HEK293 (cell line): Measurements from ENCODE around the gene COQ8A.

ENCODE experiments used
- CTCF ChIA-PET: fragments of 350-600 bp; formaldehyde crosslinking; extraction: SDS; loops from one replicate; lab custom pipeline; 2021; ENCODE audit warnings: antibody characterized with exemption; lab: Yijun Ruan, JAX
- POLR2A ChIA-PET: fragments of 300-600 bp; formaldehyde crosslinking; extraction: SDS; loops from one replicate; lab custom pipeline; 2020; ENCODE audit warnings: antibody characterized with exemption, inconsistent platforms; lab: Yijun Ruan, JAX
- H3K27ac ChIP-seq: fragments of 200-500 bp; sonication (Bioruptor generic); 2 replicates; pipeline ENCODE4 v1.5.1; 2014; ENCODE audit warnings: low read depth, low read length, control low read depth, inconsistent platforms; ENCODE audit errors: extremely low read depth
- H3K36me3 ChIP-seq, 2 experiments: fragments of 200-500 bp in 1 of 2; sonication (Bioruptor generic) in 1 of 2; 1 replicate in 1 of 2; 2 replicates in 1 of 2; pipeline ENCODE4 v1.5.1; 2014 to 2017; ENCODE audit warnings: inconsistent platforms in 2 of 2, low read length in 2 of 2; ENCODE audit not compliant: control insufficient read depth in 2 of 2, insufficient read depth in 1 of 2
- H3K4me1 ChIP-seq: fragments of 200-500 bp; sonication (Bioruptor generic); 2 replicates; pipeline ENCODE4 v1.5.1; 2014; ENCODE audit warnings: mild to moderate bottlenecking, low read length, inconsistent platforms; ENCODE audit not compliant: control insufficient read depth, insufficient read depth
- H3K4me3 ChIP-seq: 2 replicates; pipeline ENCODE4 v1.5.1; 2011; ENCODE audit warnings: low read depth, mild to moderate bottlenecking, control low read depth, low read length, moderate library complexity
- H3K9me3 ChIP-seq: fragments of 200-500 bp; sonication (Bioruptor generic); 2 replicates; pipeline ENCODE4 v1.5.1; 2014; ENCODE audit warnings: low read depth, low read length, inconsistent platforms; ENCODE audit not compliant: control insufficient read depth, insufficient read depth
- GLI2 ChIP-seq: fragments of 450-650 bp; formaldehyde crosslinking; IDR thresholded peaks from 2 replicates; pipeline ENCODE4; 2017; ENCODE audit warnings: missing biosample characterization, missing genetic modification characterization, low read depth, borderline replicate concordance
- HIC1 ChIP-seq: fragments of 450-650 bp; formaldehyde crosslinking; IDR thresholded peaks from 2 replicates; pipeline ENCODE4 v1.5.1; 2016; ENCODE audit warnings: missing biosample characterization, missing genetic modification characterization
- KLF1 ChIP-seq: fragments of 450-650 bp; formaldehyde crosslinking; IDR thresholded peaks from 2 replicates; pipeline ENCODE4 v1.5.1; 2016; ENCODE audit warnings: missing biosample characterization, missing genetic modification characterization
- KLF9 ChIP-seq: fragments of 450-650 bp; formaldehyde crosslinking; IDR thresholded peaks from 2 replicates; pipeline ENCODE4 v1.5.1; 2016; ENCODE audit warnings: missing biosample characterization, missing genetic modification characterization, low read depth
- SALL2 ChIP-seq: fragments of 450-650 bp; formaldehyde crosslinking; IDR thresholded peaks from 2 replicates; pipeline ENCODE4 v1.5.0; 2017; ENCODE audit warnings: missing biosample characterization, mild to moderate bottlenecking, missing genetic modification characterization, borderline replicate concordance
- YY2 ChIP-seq: fragments of 450-650 bp; formaldehyde crosslinking; IDR thresholded peaks from 2 replicates; pipeline ENCODE4 v1.5.1; 2016; ENCODE audit warnings: missing biosample characterization, missing genetic modification characterization
- ZEB2 ChIP-seq: fragments of 450-650 bp; formaldehyde crosslinking; IDR thresholded peaks from 2 replicates; pipeline ENCODE4 v1.5.1; 2016; ENCODE audit warnings: missing biosample characterization, missing genetic modification characterization
- ZFP3 ChIP-seq: fragments of 450-650 bp; formaldehyde crosslinking; IDR thresholded peaks from 2 replicates; pipeline ENCODE4 v1.5.1; 2016; ENCODE audit warnings: low read depth, missing biosample characterization, missing genetic modification characterization
- ZFP69B ChIP-seq: fragments of 450-650 bp; formaldehyde crosslinking; IDR thresholded peaks from 2 replicates; pipeline ENCODE4 v1.5.1; 2016; ENCODE audit warnings: missing biosample characterization, missing genetic modification characterization
- ZNF10 ChIP-seq: fragments of 450-650 bp; formaldehyde crosslinking; IDR thresholded peaks from 2 replicates; pipeline ENCODE4 v1.5.1; 2017; ENCODE audit warnings: missing biosample characterization, missing genetic modification characterization
- ZNF121 ChIP-seq: fragments of 450-650 bp; formaldehyde crosslinking; IDR thresholded peaks from 2 replicates; pipeline ENCODE4 v1.5.1; 2016; ENCODE audit warnings: missing biosample characterization, missing genetic modification characterization
- ZNF133 ChIP-seq: fragments of 450-650 bp; formaldehyde crosslinking; IDR thresholded peaks from 2 replicates; pipeline ENCODE4 v1.5.1; 2016; ENCODE audit warnings: missing biosample characterization, missing genetic modification characterization
- ZNF202 ChIP-seq: fragments of 450-650 bp; formaldehyde crosslinking; IDR thresholded peaks from 2 replicates; pipeline ENCODE4 v1.5.1; 2016; ENCODE audit warnings: missing biosample characterization, missing genetic modification characterization, borderline replicate concordance
- ZNF211 ChIP-seq: fragments of 450-650 bp; formaldehyde crosslinking; IDR thresholded peaks from 2 replicates; pipeline ENCODE4 v1.5.1; 2016; ENCODE audit warnings: low read depth, missing biosample characterization, missing genetic modification characterization
- ZNF292 ChIP-seq: fragments of 450-650 bp; formaldehyde crosslinking; IDR thresholded peaks from 2 replicates; pipeline ENCODE4 v1.5.1; 2016; ENCODE audit warnings: low read depth, missing biosample characterization, missing genetic modification characterization, borderline replicate concordance
- ZNF398 ChIP-seq: fragments of 450-650 bp; formaldehyde crosslinking; IDR thresholded peaks from 2 replicates; pipeline ENCODE4 v1.5.1; 2017; ENCODE audit warnings: missing biosample characterization, missing genetic modification characterization
- ZNF423 ChIP-seq: fragments of 450-650 bp; formaldehyde crosslinking; IDR thresholded peaks from 2 replicates; pipeline ENCODE4 v1.5.1; 2016; ENCODE audit warnings: missing biosample characterization, missing genetic modification characterization
- ZNF530 ChIP-seq: fragments of 450-650 bp; formaldehyde crosslinking; IDR thresholded peaks from 2 replicates; pipeline ENCODE4 v1.5.1; 2016; ENCODE audit warnings: low read depth, missing biosample characterization, missing genetic modification characterization
- ZNF600 ChIP-seq: fragments of 450-650 bp; formaldehyde crosslinking; IDR thresholded peaks from 2 replicates; pipeline ENCODE4 v1.5.1; 2016; ENCODE audit warnings: missing biosample characterization, missing genetic modification characterization
- ZNF654 ChIP-seq: fragments of 450-650 bp; formaldehyde crosslinking; IDR thresholded peaks from 2 replicates; pipeline ENCODE4 v1.5.1; 2016; ENCODE audit warnings: low read depth, missing biosample characterization, missing genetic modification characterization
- ZSCAN5A ChIP-seq: fragments of 450-650 bp; formaldehyde crosslinking; IDR thresholded peaks from 2 replicates; pipeline ENCODE4 v1.5.1; 2016; ENCODE audit warnings: missing biosample characterization, missing genetic modification characterization
- TF ChIP-seq, protein P1 (sequence below): fragments of 450-650 bp; formaldehyde crosslinking; IDR thresholded peaks from 2 replicates; pipeline ENCODE4 v1.5.1; 2017; ENCODE audit warnings: missing biosample characterization, missing genetic modification characterization
- TF ChIP-seq, protein P2 (sequence below): fragments of 450-650 bp; formaldehyde crosslinking; IDR thresholded peaks from 2 replicates; pipeline ENCODE4 v1.5.1; 2016; ENCODE audit warnings: missing biosample characterization, missing genetic modification characterization

COQ8A gene

GRCh38 chr1:226919995-226920394 is 20.1 kb upstream of the COQ8A start:
- no peak overlapping the region for H3K27ac ChIP-seq
- TF ChIP-seq ZNF202 (tag by site-specific recombination) (no peak), ZNF423 (tag by site-specific recombination) (no peak), KLF1 (tag by site-specific recombination) (no peak), ZSCAN5A (tag by site-specific recombination) (no peak)
- H3K36me3 ChIP-seq = peaks cover 0 to 22% of the 10 kb centered on the region in 2 experiments; a peak in 1 of 3 replicates
- no peak overlapping the region for H3K4me3 ChIP-seq
- POLR2A ChIA-PET = no interaction called here
- no peaks in the 10 kb centered on the region for H3K9me3 ChIP-seq
- no peaks in the 10 kb centered on the region for H3K4me1 ChIP-seq
- CTCF ChIA-PET = interaction anchor here (0.5 to 1.5 kb wide), 3 partner anchors 31 to 351 kb away, joined by 3 to 4 read pairs (median 3); no protein-coding TSS in a partner anchor

GRCh38 chr1:226920446-226920894 is 19.6 kb upstream of the COQ8A start:
- H3K36me3 ChIP-seq = peaks cover 0 to 22% of the 10 kb centered on the region in 2 experiments; a peak in 1 of 3 replicates
- no peaks in the 10 kb centered on the region for H3K9me3 ChIP-seq
- H3K27ac ChIP-seq = no peak overlapping the region
- TF ChIP-seq ZEB2 (tag by site-specific recombination) (no peak), ZNF133 (no peak), ZNF202 (tag by site-specific recombination) (no peak), ZNF654 (tag by site-specific recombination) (no peak), ZNF398 (tag by site-specific recombination) (no peak), YY2 (tag by site-specific recombination) (no peak), ZNF211 (tag by site-specific recombination) (no peak), ZNF10 (tag by site-specific recombination) (no peak), GLI2 (no peak), ZNF600 (tag by site-specific recombination) (no peak), HIC1 (tag by site-specific recombination) (no peak), ZNF530 (no peak), ZNF121 (tag by site-specific recombination) (no peak), ZFP69B (no peak), ZFP3 (tag by site-specific recombination) (no peak), SALL2 (tag by site-specific recombination) (no peak), ZNF292 (tag by site-specific recombination) (no peak), KLF9 (tag by site-specific recombination) (no peak)
- TF ChIP-seq, protein P1, sequence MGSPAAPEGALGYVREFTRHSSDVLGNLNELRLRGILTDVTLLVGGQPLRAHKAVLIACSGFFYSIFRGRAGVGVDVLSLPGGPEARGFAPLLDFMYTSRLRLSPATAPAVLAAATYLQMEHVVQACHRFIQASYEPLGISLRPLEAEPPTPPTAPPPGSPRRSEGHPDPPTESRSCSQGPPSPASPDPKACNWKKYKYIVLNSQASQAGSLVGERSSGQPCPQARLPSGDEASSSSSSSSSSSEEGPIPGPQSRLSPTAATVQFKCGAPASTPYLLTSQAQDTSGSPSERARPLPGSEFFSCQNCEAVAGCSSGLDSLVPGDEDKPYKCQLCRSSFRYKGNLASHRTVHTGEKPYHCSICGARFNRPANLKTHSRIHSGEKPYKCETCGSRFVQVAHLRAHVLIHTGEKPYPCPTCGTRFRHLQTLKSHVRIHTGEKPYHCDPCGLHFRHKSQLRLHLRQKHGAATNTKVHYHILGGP (tag by site-specific recombination) = no peak
- TF ChIP-seq, protein P2, sequence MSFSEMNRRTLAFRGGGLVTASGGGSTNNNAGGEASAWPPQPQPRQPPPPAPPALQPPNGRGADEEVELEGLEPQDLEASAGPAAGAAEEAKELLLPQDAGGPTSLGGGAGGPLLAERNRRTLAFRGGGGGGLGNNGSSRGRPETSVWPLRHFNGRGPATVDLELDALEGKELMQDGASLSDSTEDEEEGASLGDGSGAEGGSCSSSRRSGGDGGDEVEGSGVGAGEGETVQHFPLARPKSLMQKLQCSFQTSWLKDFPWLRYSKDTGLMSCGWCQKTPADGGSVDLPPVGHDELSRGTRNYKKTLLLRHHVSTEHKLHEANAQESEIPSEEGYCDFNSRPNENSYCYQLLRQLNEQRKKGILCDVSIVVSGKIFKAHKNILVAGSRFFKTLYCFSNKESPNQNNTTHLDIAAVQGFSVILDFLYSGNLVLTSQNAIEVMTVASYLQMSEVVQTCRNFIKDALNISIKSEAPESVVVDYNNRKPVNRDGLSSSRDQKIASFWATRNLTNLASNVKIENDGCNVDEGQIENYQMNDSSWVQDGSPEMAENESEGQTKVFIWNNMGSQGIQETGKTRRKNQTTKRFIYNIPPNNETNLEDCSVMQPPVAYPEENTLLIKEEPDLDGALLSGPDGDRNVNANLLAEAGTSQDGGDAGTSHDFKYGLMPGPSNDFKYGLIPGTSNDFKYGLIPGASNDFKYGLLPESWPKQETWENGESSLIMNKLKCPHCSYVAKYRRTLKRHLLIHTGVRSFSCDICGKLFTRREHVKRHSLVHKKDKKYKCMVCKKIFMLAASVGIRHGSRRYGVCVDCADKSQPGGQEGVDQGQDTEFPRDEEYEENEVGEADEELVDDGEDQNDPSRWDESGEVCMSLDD (tag by site-specific recombination) = no peak
- TF ChIP-seq, all 188 proteins: peak for 0
- CTCF ChIA-PET = interaction anchor here (0.5 to 2.3 kb wide), 4 partner anchors 8 to 351 kb away, joined by 3 to 6 read pairs (median 4); no protein-coding TSS in a partner anchor
- POLR2A ChIA-PET = no interaction called here
- Histone ChIP-seq H3K4me3 (no peak overlapping the region), H3K4me1 (no peaks in the 10 kb centered on the region)
